BE2C (cell line): ENCODE results near the gene MPV17.
A peak's percentile ranks its signal among the peaks of the same experiment; 100 is the strongest.

Source experiments
- DNase-seq: peaks from one replicate; pipeline ENCODE4 v3.0.0-alpha.2; 2020
- H3K27me3 ChIP-seq: fragments of 250-450 bp; sonication (Bioruptor Pico); 2 replicates; pipeline ENCODE4 v1.5.1; 2020; ENCODE audit warnings: mild to moderate bottlenecking
- H3K36me3 ChIP-seq: fragments of 250-450 bp; sonication (Bioruptor Pico); 2 replicates; pipeline ENCODE4 v1.5.1; 2020; ENCODE audit warnings: mild to moderate bottlenecking
- H3K4me1 ChIP-seq: fragments of 250-450 bp; sonication (Bioruptor Pico); 2 replicates; pipeline ENCODE4 v1.5.1; 2020
- H3K4me3 ChIP-seq: 2 replicates; pipeline ENCODE4 v1.5.1; 2011; ENCODE audit warnings: low read depth, low read length
- H3K9me3 ChIP-seq: fragments of 250-450 bp; sonication (Bioruptor Pico); 2 replicates; pipeline ENCODE4 v1.5.1; 2020
- CTCF ChIP-seq: IDR thresholded peaks from 2 replicates; pipeline ENCODE4 v1.5.1; 2012; ENCODE audit warnings: mild to moderate bottlenecking, low read depth, low read length

MPV17 gene

DNA sequence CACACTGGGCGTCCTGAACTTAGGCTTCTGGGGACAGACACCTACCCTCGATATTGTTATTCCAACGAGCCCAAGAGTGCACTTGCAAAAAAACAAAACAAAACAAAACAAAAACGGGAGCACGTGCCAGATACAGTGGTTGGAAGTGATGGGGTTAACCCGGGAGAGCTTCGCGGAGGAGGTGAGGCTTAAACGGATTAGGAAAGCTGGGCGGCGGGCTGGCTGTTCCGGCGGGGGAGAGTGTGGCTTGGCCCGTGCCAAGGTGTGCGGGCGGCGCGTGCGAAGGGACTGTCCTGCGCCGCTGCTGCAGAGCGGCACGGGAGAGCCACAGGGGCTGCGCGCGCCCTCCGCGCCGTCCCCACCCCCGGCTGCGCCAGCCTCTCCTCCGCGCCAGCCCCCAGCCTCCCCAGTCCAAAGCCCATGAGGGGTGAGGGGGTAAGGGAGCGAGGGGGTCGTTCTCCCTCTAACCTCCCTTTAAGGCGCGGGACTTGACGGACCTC lies 58.6 kb downstream of the MPV17 start:
- peaks cover 8% of the 10 kb centered on the region for H3K4me1 ChIP-seq
- H3K4me3 ChIP-seq, result peak overlapping the region; percentile 66
- no peaks in the 10 kb centered on the region; the same call in 1 of the 2 replicates for H3K36me3 ChIP-seq
- peaks cover 57% of the 10 kb centered on the region for H3K27me3 ChIP-seq
- no peak for TF ChIP-seq CTCF
- no peak for DNase-seq
- peaks cover 6% of the 10 kb centered on the region for H3K9me3 ChIP-seq

GRCh38 chr2:27263287-27264252 lies 59.3 kb downstream of the MPV17 start:
- Histone ChIP-seq H3K27me3 (peaks cover 57% of the 10 kb centered on the region), H3K36me3 (no peaks in the 10 kb centered on the region; the same call in 1 of the 2 replicates), H3K4me3 (peak overlapping the region; percentile 66), H3K9me3 (peaks cover 6% of the 10 kb centered on the region), H3K4me1 (peaks cover 8% of the 10 kb centered on the region)
- TF ChIP-seq CTCF, result no peak
- no peak for DNase-seq

- Histone ChIP-seq H3K9me3 (peaks cover 6% of the 10 kb centered on the region), H3K36me3 (no peaks in the 10 kb centered on the region; the same call in 1 of the 2 replicates), H3K4me3 (peak within 1 kb of the TSS; percentile 66), H3K4me1 (peaks cover 8% of the 10 kb centered on the region), H3K27me3 (peaks cover 57% of the 10 kb centered on the region)
- no peak for TF ChIP-seq CTCF
- DNase-seq, result peak; percentile 50
Observed at GRCh38 chr2:27262379-27263286, 60.3 kb downstream of the MPV17 start, which contains the start of gene SLC30A3. Gene SLC30A3, minus strand, starts transcription at chr2:27263047. Its CDS starts 141 bp downstream, at chr2:27262906.

GRCh38 chr2:27261926-27262298 lies 61.0 kb downstream of the MPV17 start:
- no peak for TF ChIP-seq CTCF
- DNase-seq, result no peak
- Histone ChIP-seq H3K4me3 (no peak overlapping the region), H3K36me3 (no peaks in the 10 kb centered on the region; the same call in 1 of the 2 replicates), H3K9me3 (peaks cover 6% of the 10 kb centered on the region), H3K4me1 (peaks cover 8% of the 10 kb centered on the region), H3K27me3 (peaks cover 57% of the 10 kb centered on the region)

GRCh38 chr2:27261241-27261925 lies 61.5 kb downstream of the MPV17 start:
- no peak for TF ChIP-seq CTCF
- no peak for DNase-seq
- Histone ChIP-seq H3K4me1 (peaks cover 8% of the 10 kb centered on the region), H3K4me3 (no peak overlapping the region), H3K9me3 (peaks cover 6% of the 10 kb centered on the region), H3K36me3 (no peaks in the 10 kb centered on the region; the same call in 1 of the 2 replicates), H3K27me3 (peaks cover 57% of the 10 kb centered on the region)
